ENCODE results near the gene TMC1. TPM values are rescaled to one million over a fixed set of nuclear protein-coding genes. Genes with fewer than 3 reads are reported as not detected.

TMC1 gene
- total and polyA plus RNA-seq, 2 of the 8 experiments (the other 6 are each of a cell fraction or from before 2014, with no cell fraction given): 0.95 to 0.98 TPM

DNA sequence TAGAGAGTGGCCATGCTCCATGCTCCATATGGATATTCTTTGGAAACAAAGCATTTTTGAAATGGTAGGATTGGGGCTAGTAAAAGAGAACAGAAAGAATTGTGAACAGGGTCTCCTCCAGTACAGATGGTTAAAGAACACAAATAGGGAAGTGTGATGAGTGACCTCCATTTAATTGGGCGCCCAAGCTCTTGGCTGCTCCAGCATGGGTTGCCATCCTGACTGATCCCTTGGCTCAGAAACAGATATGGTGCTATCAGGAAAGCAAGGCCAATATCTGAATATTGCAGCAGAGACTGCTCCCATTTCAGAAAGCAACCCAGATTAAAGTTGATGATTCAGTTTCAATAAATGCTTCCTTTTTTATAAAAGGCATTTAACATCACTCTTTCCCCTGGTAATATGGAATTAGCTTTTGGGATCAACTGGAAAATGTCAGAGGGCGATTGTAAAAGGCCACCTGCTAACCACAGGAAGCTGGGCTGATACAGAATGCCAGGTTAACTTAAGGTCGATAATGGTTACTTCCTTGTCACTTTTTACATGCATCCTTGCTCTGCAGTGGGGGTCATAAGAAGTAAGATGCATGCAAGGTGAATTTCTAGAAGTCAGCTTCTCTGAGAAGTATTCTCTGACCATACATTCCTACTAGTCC is 52.9 kb downstream of the TMC1 start (continued):
- TF ChIP-seq, protein P1, sequence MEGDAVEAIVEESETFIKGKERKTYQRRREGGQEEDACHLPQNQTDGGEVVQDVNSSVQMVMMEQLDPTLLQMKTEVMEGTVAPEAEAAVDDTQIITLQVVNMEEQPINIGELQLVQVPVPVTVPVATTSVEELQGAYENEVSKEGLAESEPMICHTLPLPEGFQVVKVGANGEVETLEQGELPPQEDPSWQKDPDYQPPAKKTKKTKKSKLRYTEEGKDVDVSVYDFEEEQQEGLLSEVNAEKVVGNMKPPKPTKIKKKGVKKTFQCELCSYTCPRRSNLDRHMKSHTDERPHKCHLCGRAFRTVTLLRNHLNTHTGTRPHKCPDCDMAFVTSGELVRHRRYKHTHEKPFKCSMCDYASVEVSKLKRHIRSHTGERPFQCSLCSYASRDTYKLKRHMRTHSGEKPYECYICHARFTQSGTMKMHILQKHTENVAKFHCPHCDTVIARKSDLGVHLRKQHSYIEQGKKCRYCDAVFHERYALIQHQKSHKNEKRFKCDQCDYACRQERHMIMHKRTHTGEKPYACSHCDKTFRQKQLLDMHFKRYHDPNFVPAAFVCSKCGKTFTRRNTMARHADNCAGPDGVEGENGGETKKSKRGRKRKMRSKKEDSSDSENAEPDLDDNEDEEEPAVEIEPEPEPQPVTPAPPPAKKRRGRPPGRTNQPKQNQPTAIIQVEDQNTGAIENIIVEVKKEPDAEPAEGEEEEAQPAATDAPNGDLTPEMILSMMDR (IDR thresholded peaks at IDR 0.05; ENCODE audit: control extremely low read depth in 1 of 3, insufficient read depth in 1 of 3, low read depth in 1 of 3, low read length in 3 of 3): no peak
- no peak for TF ChIP-seq CBX5 (IDR thresholded peaks at IDR 0.05; ENCODE audit: low read depth, low read length)
- no peak for TF ChIP-seq SP2 (IDR thresholded peaks at IDR 0.05; ENCODE audit: low read length)
- TF ChIP-seq NRF1 (IDR thresholded peaks at IDR 0.05; ENCODE audit: low read depth, low read length): no peak
- no peak for TF ChIP-seq KDM4A (IDR thresholded peaks at IDR 0.05; ENCODE audit: low read depth, low read length, severe bottlenecking)
- no peak for TF ChIP-seq MAFK (IDR thresholded peaks at IDR 0.05; ENCODE audit: low read depth, low read length)

Measured in H1 (cell line).